ENCODE results near the gene MGMT.

- TF ChIP-seq CTCF (IDR thresholded peaks at IDR 0.05) (no peak), POLR2AphosphoS5 (IDR thresholded peaks at IDR 0.05) (no peak)
Measured at GRCh38 chr10:129709101-129709500, 242.1 kb downstream of the MGMT start.
